ENCODE results near the gene ADAMTS6.
"Not testable (repeated sequence)": the region's sequence is repeated elsewhere in the genome, so short reads cannot be mapped to it uniquely, and the experiment has no call there.

ADAMTS6 gene

DNA sequence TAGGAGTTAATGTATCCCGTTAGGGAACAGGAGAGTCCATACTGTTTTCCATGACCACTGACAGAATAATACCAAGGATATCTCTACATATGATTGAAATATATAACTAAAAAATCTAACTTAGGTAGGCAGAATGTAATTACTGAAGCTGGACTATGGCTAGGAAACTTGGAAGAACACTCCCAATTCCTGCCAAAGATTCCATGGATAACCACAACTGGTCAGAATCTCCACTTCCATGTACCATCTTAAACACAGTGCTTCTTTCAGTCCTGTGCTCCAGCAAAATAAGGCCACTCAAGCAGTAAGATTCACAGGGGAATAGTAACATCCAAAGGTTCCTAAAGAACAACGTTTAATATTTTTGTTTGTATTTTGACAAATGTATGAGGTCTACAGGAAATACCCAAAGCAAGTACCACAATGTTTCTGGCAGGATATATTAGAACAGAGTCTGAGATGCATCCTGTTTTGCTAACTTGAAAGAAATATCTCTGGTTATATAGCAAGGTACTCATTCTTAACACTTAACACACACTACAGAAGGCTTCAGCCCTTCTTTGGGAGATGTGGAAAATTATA lies 295.0 kb downstream of the ADAMTS6 start:
- H3K4me3 ChIP-seq (ENCODE audit: low read length): no peak overlapping the region
- no peak for DNase-seq (ENCODE audit: low read depth)
- TF ChIP-seq, protein P1, sequence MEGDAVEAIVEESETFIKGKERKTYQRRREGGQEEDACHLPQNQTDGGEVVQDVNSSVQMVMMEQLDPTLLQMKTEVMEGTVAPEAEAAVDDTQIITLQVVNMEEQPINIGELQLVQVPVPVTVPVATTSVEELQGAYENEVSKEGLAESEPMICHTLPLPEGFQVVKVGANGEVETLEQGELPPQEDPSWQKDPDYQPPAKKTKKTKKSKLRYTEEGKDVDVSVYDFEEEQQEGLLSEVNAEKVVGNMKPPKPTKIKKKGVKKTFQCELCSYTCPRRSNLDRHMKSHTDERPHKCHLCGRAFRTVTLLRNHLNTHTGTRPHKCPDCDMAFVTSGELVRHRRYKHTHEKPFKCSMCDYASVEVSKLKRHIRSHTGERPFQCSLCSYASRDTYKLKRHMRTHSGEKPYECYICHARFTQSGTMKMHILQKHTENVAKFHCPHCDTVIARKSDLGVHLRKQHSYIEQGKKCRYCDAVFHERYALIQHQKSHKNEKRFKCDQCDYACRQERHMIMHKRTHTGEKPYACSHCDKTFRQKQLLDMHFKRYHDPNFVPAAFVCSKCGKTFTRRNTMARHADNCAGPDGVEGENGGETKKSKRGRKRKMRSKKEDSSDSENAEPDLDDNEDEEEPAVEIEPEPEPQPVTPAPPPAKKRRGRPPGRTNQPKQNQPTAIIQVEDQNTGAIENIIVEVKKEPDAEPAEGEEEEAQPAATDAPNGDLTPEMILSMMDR (IDR thresholded peaks at IDR 0.05; ENCODE audit: insufficient read depth, low read depth, low read length, missing control alignments): no peak

DNA sequence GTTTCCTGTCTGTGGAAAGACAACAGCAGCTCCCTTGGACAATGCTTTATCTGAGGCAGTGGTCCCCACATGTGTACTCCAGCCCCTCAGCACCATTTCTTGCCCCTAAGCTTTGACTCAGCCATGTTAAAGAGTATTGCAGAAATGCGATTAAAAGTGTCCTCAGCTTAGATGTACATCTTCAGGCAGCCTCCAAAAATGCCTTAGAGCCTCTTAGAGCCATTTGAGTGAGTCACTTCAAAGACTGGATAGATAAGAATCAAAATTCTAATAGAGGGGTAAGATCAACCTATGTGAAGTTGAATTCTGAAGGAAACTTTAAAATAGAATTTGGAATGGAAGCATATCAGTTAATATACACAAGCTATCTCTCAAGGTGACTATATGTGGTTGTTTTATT lies 296.3 kb downstream of the ADAMTS6 start:
- no peak for DNase-seq (ENCODE audit: low read depth)
- TF ChIP-seq, protein P1 (IDR thresholded peaks at IDR 0.05; ENCODE audit: insufficient read depth, low read depth, low read length, missing control alignments): no peak
- no peak overlapping the region for H3K4me3 ChIP-seq (ENCODE audit: low read length)

DNA sequence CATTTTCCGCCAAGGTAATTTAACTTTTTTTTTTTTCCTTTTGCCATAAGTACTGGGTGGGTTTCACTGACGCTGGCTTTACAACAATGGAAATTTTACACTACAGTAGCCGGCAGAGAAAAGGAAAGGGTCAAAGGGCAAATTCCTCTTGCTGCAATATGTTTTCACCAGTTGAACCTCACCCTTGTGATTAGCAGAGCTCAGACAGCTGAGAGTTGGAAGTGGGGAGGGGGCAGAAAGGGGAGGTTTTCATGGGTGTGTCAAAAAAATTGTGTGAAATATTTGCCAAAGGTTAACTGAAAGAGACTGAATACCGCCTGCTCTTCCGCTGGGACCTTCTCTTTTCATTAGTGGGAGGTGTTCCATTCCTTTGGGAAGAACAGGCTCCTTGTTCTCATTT lies 296.9 kb downstream of the ADAMTS6 start:
- DNase-seq (ENCODE audit: low read depth): no peak
- H3K4me3 ChIP-seq (ENCODE audit: low read length): no peak overlapping the region
- TF ChIP-seq, protein P1 (IDR thresholded peaks at IDR 0.05; ENCODE audit: insufficient read depth, low read depth, low read length, missing control alignments): no peak

DNA sequence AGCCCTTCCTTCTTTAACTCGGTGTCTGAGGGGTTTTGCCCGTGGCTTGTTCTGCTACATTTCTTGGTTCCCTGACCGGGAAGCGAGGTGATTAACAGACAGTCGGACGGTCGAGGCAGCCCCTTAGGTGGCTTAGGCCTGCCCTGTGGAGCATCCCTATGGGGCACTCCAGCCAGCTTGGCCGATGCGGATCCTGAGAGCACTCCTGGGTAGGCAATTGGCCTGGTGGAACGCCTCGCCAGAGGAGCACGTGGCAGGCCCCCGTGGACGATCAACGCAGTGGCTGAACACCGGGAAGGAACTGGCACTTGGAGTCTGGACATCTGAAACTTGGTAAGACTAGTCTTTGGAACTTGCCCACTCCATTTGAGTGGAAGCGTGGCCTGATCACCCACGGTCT lies 307.5 kb downstream of the ADAMTS6 start:
- not testable (repeated sequence) for H3K4me3 ChIP-seq (ENCODE audit: low read length); DNase-seq (ENCODE audit: low read depth)

DNA sequence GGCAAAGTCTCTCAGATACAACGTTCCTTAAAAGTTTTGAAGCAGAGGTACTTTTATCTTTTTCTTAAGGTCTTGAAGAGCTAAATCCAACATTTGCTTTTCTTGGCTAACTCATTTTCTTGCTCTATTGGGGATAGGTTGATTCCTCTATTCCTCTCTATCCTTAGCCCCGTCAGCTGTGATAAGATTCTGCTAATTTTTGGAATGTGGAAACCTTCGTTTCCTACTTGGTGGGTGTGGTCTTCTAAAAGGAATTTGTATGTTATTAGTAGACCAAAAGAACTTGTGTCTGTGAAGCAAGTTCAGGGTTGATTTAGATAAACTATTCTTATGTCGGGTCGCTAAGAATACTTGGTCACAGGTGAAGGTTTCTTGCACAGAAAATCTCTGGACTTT lies 308.6 kb downstream of the ADAMTS6 start:
- TF ChIP-seq, protein P1 (IDR thresholded peaks at IDR 0.05; ENCODE audit: insufficient read depth, low read depth, low read length, missing control alignments): no peak
- no peak for DNase-seq (ENCODE audit: low read depth)
- no peak overlapping the region for H3K4me3 ChIP-seq (ENCODE audit: low read length)

DNA sequence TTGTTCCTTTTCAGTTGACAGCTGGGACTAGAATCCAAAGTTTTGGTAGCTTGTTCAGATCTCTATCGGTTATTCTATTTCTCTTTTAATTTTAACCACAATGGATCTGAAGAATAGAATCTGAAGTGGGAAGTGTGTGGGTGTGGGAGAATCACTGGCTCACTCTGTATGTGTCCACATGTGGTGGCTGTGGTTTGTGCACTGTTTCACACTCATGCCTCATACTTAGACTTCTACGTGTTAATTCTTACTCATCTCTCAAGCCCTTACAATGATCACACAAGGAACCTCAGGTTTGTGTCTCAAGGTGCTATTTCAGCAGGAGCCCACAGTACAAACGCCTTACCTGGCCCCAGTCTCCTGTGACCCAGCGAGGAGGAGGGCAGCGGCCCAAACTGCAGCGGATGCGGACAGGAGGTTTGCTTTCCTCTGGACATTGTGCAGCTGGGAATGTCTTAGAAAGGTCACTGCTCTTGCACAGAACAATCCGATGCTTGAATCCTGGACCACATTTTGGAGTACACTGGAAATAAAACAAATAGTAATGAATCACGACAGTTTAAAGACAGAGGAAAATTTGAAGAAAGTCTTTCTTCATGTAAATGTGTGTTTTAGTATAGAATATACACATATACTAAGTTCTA lies 309.1 kb downstream of the ADAMTS6 start:
- peak; percentile 90 for DNase-seq (ENCODE audit: low read depth)
- TF ChIP-seq, protein P1 (IDR thresholded peaks at IDR 0.05; ENCODE audit: insufficient read depth, low read depth, low read length, missing control alignments): no peak

DNA sequence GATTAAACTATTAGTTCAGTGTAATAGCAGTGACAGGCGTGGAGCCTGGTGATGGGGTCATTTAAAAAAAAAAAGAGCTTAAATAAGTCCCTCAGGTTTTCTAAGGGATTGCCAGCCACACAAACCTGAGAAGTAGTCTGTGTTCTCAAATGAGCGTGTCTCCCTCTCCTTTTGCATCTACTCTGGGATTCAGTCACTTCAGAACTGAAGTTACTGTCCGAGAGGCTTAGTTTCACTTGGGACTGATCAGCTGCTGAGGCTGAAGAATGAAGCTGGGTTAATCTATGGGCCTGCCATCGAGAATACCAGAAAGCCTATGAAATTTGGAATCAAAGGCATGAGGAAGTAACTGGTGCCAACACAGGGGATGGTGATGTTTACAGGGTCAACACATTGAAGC lies 310.1 kb downstream of the ADAMTS6 start:
- no peak overlapping the region for H3K4me3 ChIP-seq (ENCODE audit: low read length)
- DNase-seq (ENCODE audit: low read depth): no peak
- TF ChIP-seq, protein P1 (IDR thresholded peaks at IDR 0.05; ENCODE audit: insufficient read depth, low read depth, low read length, missing control alignments): no peak

More for the DNA sequence above, 309.1 kb downstream of the ADAMTS6 start:
- H3K4me3 ChIP-seq (ENCODE audit: low read length): no peak overlapping the region

All from epithelial cell of esophagus (primary cell).